Fibroblast of villous mesenchyme (primary cell): ENCODE measurements around the gene IZUMO1. TPM values are rescaled to one million over a fixed set of nuclear protein-coding genes. Genes with fewer than 3 reads are reported as not detected.

Experiments
- DNase-seq: peaks from one replicate; pipeline ENCODE4 v3.0.0-alpha.2; 2010; ENCODE audit warnings: low read depth
- H3K4me3 ChIP-seq: 2 replicates; pipeline ENCODE4 v1.5.1; 2011; ENCODE audit warnings: low read depth, mild to moderate bottlenecking, low read length
- CTCF ChIP-seq: IDR thresholded peaks from 2 replicates; pipeline ENCODE4 v1.5.1; 2012; ENCODE audit warnings: low read depth, mild to moderate bottlenecking, low read length; ENCODE audit not compliant: insufficient read depth
- total RNA-seq: library from RNA; depleted of rRNA; stranded (reverse); fragments of >200 nt; gene quantifications from 2 replicates; pipeline ENCODE4 v1.2.3, GENCODE V29; 2012

IZUMO1 gene
- total RNA-seq, 1 donor = under 0.01 TPM

DNA sequence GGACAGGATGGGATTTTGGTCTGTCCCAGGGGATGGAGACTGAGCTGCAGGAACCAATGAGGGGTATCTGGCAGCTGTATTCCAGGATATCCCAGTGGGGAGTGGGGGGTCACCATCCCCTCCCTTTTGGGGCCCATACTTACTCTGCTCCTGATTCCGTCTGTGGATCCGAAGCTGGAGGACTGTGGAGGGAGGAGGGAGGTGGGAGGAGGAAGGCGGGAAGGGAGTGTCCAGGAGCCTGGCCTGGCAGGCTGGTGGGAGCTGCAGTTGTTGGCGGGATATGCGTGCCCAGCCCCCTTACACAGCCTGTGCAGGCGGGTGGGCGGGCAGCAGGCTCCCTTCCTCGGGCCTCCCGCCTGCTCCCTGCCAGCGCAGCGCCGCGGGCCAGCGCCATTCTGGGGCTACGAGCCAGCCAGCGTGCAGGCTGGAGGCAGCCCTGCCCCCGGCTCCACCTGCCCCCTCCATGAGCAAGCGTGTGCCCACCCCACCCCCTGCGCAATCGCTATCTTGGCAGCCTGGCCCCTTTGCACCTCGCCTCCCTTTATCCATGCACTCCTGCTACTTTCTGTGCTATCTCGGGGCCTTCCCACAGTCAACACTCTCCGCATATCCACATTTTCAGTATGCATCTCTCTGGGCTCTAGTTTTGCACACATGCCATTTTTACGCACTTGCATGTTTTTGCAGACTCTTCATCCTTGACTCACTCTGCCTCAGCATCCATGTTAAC, 30.0 kb downstream of the IZUMO1 start:
- peak; percentile 44 for DNase-seq
- peak overlapping the region; percentile 41 for H3K4me3 ChIP-seq
- TF ChIP-seq CTCF = no peak

- no peak for TF ChIP-seq CTCF
- H3K4me3 ChIP-seq = peak overlapping the region; percentile 67
- peak; percentile 70 for DNase-seq
These were observed 31.0 kb downstream of the IZUMO1 start for GRCh38 chr19:48715681-48716171.

DNA sequence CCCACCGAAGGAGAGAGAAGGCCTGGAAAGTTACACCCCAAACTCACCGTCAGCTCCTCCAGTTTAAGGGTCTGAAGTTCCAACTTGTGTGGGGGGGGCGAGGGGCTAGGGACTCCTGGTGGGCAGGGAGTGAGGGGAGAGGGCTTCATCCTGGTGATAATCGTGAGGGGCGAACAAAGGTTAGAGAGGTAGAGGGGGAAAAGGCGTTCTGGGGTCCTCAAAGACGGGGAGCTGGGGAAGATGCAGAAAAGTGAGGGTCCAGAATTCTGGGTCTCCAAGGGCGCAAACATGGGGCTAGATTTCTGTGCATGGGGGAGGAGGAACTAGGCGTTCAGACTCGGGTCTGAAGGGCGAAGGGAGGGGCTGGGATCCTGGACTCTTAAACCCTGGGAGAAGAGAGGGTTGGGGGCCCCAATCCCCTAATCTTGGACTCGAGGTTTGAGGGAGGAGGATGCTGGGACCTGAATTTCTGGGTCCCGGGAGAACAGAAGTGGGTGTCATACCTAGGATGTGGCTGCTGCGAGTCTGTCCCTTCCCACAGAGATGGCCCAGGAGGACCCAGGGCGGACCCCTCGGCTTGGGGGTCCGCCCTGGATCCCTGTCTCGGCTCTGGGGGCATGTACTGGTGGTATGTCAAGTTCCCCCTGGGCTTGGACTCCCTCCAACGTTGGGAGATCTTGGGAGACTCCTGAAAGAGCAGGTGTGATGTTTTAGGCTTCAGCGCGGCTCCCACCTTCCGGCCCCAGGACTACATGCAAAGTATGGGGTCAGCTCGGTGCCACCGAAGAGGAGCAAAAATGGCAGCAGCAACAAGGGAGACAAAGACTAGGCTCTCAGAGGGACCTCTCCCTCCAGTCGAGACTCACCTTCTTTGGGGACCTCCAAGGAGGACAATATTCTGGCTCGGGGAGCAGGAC, 31.7 kb downstream of the IZUMO1 start:
- DNase-seq = no peak
- H3K4me3 ChIP-seq = peak overlapping the region; percentile 67
- no peak for TF ChIP-seq CTCF

DNA sequence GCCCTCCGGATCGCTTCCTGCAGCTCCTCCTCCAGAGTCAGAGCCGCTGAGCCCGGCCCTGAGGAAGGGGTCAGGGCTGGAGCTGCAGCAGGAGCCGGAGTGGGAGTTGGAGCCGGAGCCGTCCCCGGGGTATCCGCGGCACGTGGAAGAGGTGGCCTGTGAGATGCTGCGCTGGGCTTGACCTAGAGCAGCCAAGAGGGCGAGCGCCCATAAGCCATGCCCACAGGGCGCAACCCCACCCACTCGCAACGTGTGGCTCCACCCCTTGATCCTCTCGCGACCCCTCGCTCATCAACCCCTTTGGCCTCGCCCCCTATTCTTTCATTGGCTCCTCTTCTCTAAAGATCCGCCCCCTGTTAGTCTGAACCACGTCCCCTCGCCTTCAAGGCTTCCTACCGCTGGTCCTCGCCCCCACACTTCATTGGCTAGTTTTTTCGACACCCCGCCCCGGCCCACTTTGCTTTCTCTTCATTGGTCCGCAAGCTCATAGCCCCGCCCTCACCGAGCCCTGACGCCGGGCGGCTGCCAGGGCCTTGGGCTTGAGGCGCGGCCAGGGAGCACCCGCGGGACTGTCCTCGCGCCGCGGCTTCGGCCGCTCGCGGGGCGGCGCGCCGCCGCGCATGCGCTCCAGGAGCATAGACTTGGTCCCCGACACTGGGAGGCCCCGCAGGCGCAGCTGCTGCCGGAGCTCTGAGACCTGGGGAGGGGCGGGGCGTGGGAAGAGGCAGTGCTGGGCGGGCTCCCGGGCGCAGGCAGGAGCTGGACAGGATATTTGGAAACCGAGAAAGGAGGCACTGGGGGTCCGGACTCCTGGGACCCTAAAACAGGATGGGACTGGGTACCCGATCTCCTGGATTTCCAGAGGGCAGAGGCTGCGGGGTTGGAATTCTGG, 32.6 kb downstream of the IZUMO1 start:
- TF ChIP-seq CTCF = no peak
- peak; percentile 100 for DNase-seq
- H3K4me3 ChIP-seq = peak overlapping the region; percentile 75

DNA sequence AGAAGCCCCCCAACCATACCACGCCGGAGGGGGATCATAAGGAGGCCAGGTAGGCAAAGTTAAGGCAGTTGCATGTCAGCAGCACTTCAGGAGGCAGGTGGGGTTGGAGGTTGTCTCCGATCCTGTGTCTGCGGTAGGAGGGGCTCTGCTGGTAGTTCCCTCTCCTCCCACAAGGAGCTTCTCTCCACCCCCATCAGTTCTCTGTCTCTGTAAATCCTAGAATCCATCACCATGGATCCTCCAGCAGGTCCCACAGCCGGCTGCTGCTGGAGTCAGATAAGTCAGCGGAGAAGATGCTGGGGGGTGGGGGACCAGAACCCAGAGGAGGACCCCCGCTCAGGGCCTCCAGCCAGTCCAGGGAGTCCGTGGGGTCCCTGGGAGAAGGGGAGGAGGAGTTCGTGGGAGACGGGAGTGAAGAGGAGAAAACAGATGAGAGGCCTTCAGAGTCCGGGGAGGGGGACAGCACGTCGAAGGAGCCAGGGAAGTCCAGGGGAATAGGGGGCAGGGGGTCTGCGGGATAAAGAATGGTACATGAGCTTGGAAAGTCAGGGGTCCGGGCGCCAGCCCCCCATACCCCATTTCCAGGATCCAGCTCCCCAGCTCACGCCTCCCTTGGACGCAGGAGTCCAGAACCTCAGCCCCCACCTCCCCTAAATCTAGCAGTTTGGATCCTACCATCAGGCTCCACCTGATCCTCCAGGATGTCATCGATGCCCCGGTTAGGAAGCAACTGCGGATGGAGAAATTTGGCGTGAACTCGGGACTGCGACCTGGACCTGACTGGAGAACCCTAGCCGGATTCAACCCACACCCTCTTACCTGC, 33.5 kb downstream of the IZUMO1 start:
- peak overlapping the region; percentile 75 for H3K4me3 ChIP-seq
- DNase-seq = no peak
- TF ChIP-seq CTCF = peak; percentile 41
